ENCODE results near the gene USP25. TPM values are rescaled to one million over a fixed set of nuclear protein-coding genes. Genes with fewer than 3 reads are reported as not detected.
A peak's percentile ranks its signal among the peaks of the same experiment; 100 is the strongest.

USP25 gene
- total RNA-seq, 1 experiment from 2014 or later, result 42.0 TPM

DNA sequence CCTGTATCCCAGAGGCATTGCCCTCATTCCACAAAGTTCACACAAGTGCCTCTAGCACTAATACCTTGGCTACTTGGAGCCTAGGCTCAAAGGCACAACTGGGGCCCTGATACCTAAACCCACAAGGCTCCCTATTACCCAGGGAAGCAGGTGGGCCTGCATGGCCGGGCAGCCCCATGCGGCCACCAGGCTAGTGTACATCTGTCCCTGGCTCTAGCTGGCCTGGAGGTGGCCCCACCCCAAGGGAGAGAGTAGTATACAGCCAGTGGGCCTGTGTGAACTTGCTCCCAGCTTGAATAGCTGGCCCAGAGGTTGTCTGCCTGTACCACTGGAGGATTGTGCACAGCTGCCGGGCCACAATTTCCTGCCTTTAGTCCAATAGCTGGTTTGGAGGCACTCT lies 52.2 kb downstream of the USP25 start (continued):
- TF ChIP-seq ZNF396 (CRISPR knock-in tag; IDR thresholded peaks at IDR 0.05; ENCODE audit: borderline replicate concordance) (no peak), TCF7 (CRISPR knock-in tag; IDR thresholded peaks at IDR 0.05; ENCODE audit: low read depth) (no peak), GABPB1 (CRISPR knock-in tag; IDR thresholded peaks at IDR 0.05) (no peak), OVOL2 (CRISPR knock-in tag; IDR thresholded peaks at IDR 0.05; ENCODE audit: borderline replicate concordance) (no peak), JUN (CRISPR knock-in tag; IDR thresholded peaks at IDR 0.05) (no peak), RELA (CRISPR knock-in tag; IDR thresholded peaks at IDR 0.05; ENCODE audit: borderline replicate concordance) (no peak), ZBTB21 (CRISPR knock-in tag; IDR thresholded peaks at IDR 0.05; ENCODE audit: borderline replicate concordance) (no peak), ETV6 (CRISPR knock-in tag; IDR thresholded peaks at IDR 0.05) (no peak), SP1 (CRISPR knock-in tag; conservative IDR thresholded peaks at IDR 0.05) (no peak), PREB (CRISPR knock-in tag; IDR thresholded peaks at IDR 0.05; ENCODE audit: borderline replicate concordance) (no peak)
- TF ChIP-seq, protein P1, sequence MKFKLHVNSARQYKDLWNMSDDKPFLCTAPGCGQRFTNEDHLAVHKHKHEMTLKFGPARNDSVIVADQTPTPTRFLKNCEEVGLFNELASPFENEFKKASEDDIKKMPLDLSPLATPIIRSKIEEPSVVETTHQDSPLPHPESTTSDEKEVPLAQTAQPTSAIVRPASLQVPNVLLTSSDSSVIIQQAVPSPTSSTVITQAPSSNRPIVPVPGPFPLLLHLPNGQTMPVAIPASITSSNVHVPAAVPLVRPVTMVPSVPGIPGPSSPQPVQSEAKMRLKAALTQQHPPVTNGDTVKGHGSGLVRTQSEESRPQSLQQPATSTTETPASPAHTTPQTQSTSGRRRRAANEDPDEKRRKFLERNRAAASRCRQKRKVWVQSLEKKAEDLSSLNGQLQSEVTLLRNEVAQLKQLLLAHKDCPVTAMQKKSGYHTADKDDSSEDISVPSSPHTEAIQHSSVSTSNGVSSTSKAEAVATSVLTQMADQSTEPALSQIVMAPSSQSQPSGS (CRISPR knock-in tag; IDR thresholded peaks at IDR 0.05; ENCODE audit: borderline replicate concordance, low read depth), result no peak
- TF ChIP-seq, protein P2, sequence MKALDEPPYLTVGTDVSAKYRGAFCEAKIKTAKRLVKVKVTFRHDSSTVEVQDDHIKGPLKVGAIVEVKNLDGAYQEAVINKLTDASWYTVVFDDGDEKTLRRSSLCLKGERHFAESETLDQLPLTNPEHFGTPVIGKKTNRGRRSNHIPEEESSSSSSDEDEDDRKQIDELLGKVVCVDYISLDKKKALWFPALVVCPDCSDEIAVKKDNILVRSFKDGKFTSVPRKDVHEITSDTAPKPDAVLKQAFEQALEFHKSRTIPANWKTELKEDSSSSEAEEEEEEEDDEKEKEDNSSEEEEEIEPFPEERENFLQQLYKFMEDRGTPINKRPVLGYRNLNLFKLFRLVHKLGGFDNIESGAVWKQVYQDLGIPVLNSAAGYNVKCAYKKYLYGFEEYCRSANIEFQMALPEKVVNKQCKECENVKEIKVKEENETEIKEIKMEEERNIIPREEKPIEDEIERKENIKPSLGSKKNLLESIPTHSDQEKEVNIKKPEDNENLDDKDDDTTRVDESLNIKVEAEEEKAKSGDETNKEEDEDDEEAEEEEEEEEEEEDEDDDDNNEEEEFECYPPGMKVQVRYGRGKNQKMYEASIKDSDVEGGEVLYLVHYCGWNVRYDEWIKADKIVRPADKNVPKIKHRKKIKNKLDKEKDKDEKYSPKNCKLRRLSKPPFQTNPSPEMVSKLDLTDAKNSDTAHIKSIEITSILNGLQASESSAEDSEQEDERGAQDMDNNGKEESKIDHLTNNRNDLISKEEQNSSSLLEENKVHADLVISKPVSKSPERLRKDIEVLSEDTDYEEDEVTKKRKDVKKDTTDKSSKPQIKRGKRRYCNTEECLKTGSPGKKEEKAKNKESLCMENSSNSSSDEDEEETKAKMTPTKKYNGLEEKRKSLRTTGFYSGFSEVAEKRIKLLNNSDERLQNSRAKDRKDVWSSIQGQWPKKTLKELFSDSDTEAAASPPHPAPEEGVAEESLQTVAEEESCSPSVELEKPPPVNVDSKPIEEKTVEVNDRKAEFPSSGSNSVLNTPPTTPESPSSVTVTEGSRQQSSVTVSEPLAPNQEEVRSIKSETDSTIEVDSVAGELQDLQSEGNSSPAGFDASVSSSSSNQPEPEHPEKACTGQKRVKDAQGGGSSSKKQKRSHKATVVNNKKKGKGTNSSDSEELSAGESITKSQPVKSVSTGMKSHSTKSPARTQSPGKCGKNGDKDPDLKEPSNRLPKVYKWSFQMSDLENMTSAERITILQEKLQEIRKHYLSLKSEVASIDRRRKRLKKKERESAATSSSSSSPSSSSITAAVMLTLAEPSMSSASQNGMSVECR (CRISPR knock-in tag; IDR thresholded peaks at IDR 0.05; ENCODE audit: borderline replicate concordance), result no peak

- H3K36me3 Mint-ChIP-seq, result peaks cover 4% of the 10 kb centered on the region; the same call in 1 of the 2 replicates
- H3K27ac Mint-ChIP-seq, result 0 out of 2 replicates have a peak overlapping the region, but pooled peaks have one; percentile 57
Measured at GRCh38 chr21:15788847-15789523, 59.2 kb downstream of the USP25 start.

DNA sequence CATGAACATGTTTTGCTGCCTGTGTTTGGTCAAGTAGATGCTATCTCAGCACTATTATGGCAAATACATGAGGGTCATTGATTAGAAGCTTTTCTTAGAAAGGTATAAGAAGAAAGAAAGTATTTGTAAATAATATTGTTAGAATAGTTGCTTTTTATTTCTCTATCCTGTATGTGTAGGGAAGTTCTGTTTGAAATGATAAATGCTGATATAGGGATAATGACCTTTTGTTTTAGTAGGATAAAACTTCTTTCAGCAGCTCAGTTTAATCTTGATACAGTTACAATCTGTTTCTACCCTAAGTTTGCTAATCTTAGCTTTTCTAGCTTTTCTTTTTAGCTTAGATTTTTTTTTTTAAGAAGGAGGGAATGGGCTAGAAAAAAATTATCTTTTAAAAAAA lies 63.3 kb downstream of the USP25 start:
- Mint-ChIP-seq H3K9me3 (no peaks in the 10 kb centered on the region), H3K4me3 (no peak overlapping the region), H3K36me3 (no peaks in the 10 kb centered on the region), H3K27ac (no peak overlapping the region), H3K4me1 (peaks cover 21% of the 10 kb centered on the region), H3K27me3 (ENCODE audit: low read depth) (no peaks in the 10 kb centered on the region)
- ATAC-seq, result no peak
- DNase-seq (ENCODE audit: low spot score), result no peak
- TF ChIP-seq, protein P3, sequence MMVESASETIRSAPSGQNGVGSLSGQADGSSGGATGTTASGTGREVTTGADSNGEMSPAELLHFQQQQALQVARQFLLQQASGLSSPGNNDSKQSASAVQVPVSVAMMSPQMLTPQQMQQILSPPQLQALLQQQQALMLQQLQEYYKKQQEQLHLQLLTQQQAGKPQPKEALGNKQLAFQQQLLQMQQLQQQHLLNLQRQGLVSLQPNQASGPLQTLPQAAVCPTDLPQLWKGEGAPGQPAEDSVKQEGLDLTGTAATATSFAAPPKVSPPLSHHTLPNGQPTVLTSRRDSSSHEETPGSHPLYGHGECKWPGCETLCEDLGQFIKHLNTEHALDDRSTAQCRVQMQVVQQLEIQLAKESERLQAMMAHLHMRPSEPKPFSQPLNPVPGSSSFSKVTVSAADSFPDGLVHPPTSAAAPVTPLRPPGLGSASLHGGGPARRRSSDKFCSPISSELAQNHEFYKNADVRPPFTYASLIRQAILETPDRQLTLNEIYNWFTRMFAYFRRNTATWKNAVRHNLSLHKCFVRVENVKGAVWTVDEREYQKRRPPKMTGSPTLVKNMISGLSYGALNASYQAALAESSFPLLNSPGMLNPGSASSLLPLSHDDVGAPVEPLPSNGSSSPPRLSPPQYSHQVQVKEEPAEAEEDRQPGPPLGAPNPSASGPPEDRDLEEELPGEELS (CRISPR knock-in tag; IDR thresholded peaks at IDR 0.05), result no peak
- no peak for TF ChIP-seq NR2C2 (CRISPR knock-in tag; IDR thresholded peaks at IDR 0.05)
- TF ChIP-seq ZNF423 (CRISPR knock-in tag; IDR thresholded peaks at IDR 0.05), result no peak
- no peak for TF ChIP-seq MYBL2 (CRISPR knock-in tag; IDR thresholded peaks at IDR 0.05)
- TF ChIP-seq FOXJ3 (CRISPR knock-in tag; IDR thresholded peaks at IDR 0.05; ENCODE audit: borderline replicate concordance), result no peak
- no peak for TF ChIP-seq GRHL2 (CRISPR knock-in tag; IDR thresholded peaks at IDR 0.05; ENCODE audit: insufficient replicate concordance, severe bottlenecking)
- TF ChIP-seq, protein P4, sequence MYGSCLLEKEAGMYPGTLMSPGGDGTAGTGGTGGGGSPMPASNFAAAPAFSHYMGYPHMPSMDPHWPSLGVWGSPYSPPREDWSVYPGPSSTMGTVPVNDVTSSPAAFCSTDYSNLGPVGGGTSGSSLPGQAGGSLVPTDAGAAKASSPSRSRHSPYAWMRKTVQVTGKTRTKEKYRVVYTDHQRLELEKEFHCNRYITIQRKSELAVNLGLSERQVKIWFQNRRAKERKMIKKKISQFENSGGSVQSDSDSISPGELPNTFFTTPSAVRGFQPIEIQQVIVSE (CRISPR knock-in tag; IDR thresholded peaks at IDR 0.05; ENCODE audit: borderline replicate concordance), result no peak
- TF ChIP-seq TEAD1 (CRISPR knock-in tag; IDR thresholded peaks at IDR 0.05), result no peak
- TF ChIP-seq TP53 (CRISPR knock-in tag; IDR thresholded peaks at IDR 0.05), result no peak
- no peak for TF ChIP-seq ZNF121 (CRISPR knock-in tag; IDR thresholded peaks at IDR 0.05)
- no peak for TF ChIP-seq USF2 (CRISPR knock-in tag; IDR thresholded peaks at IDR 0.05)
- ChIA-PET POLR2A (no interaction called here), CTCF (no interaction called here)

More at GRCh38 chr21:15788847-15789523, 59.2 kb downstream of the USP25 start:
- TF ChIP-seq JAZF1 (CRISPR knock-in tag; IDR thresholded peaks at IDR 0.05) (no peak), TEAD1 (CRISPR knock-in tag; IDR thresholded peaks at IDR 0.05) (no peak)
- ATAC-seq (no peak), DNase-seq (ENCODE audit: low spot score) (no peak)
- no peak overlapping the region for H3K4me3 Mint-ChIP-seq
- H3K4me1 Mint-ChIP-seq, result peaks cover 20% of the 10 kb centered on the region
- ChIA-PET POLR2A (no interaction called here), CTCF (interaction anchor here (0.6 to 0.7 kb wide), 2 partner anchors 37 to 110 kb away, joined by 3 read pairs; no protein-coding TSS in a partner anchor)
- H3K27me3 Mint-ChIP-seq (ENCODE audit: low read depth), result no peaks in the 10 kb centered on the region
- no peaks in the 10 kb centered on the region for H3K9me3 Mint-ChIP-seq
